Activated naive CD4-positive, alpha-beta T cell treated with anti-CD3 and anti-CD28 coated beads, Interleukin-2, amount 50 U/mL, for 72 hours (primary cell): ENCODE measurements around the gene TMEM17. TPM values are rescaled to one million over a fixed set of nuclear protein-coding genes. Genes with fewer than 3 reads are reported as not detected.

Experiments
- ATAC-seq, 2 donors: fragments of 150-1000 bp; cut with Tn5 transposase; 2 replicates each; pipeline ENCODE4 v1.10.0; 2021; ENCODE audit warnings: mild to moderate bottlenecking in 2 of 2, moderate library complexity in 2 of 2
- DNase-seq, 2 donors: peaks; one replicate each; pipeline ENCODE4 v3.0.0; 2021 to 2022; ENCODE audit warnings: low spot score in 2 of 2
- H3K27ac Mint-ChIP-seq, 2 donors: one replicate each; pipeline ENCODE4 v1.8.0; 2022; ENCODE audit warnings: mild to moderate bottlenecking in 2 of 2, mixed read lengths in 2 of 2
- H3K36me3 Mint-ChIP-seq, 2 donors: one replicate each; pipeline ENCODE4 v1.8.0; 2022; ENCODE audit warnings: mixed read lengths in 2 of 2
- H3K9me3 Mint-ChIP-seq, 2 donors: one replicate each; pipeline ENCODE4 v1.8.0; 2022; ENCODE audit warnings: mixed read lengths in 2 of 2
- total RNA-seq, 2 donors: library from RNA; stranded (reverse); gene quantifications; one replicate each; pipeline ENCODE4 v1.2.3, GENCODE V29; 2022

TMEM17 gene
- total RNA-seq, 2 donors from 2014 or later, result not detected

- H3K9me3 Mint-ChIP-seq, result no peaks in the 10 kb centered on the region
- no peak for DNase-seq
- no peak overlapping the region for H3K27ac Mint-ChIP-seq
- no peaks in the 10 kb centered on the region for H3K36me3 Mint-ChIP-seq
- no peak for ATAC-seq
Observed at GRCh38 chr2:62465741-62466502, 40.1 kb downstream of the TMEM17 start.

GRCh38 chr2:62465039-62465740 lies 40.8 kb downstream of the TMEM17 start:
- ATAC-seq, result no peak
- Mint-ChIP-seq H3K9me3 (no peaks in the 10 kb centered on the region), H3K27ac (no peak overlapping the region), H3K36me3 (no peaks in the 10 kb centered on the region)
- DNase-seq, result no peak

GRCh38 chr2:62464221-62465007 lies 41.6 kb downstream of the TMEM17 start:
- DNase-seq (no peak), ATAC-seq (no peak)
- no peaks in the 10 kb centered on the region for H3K9me3 Mint-ChIP-seq
- H3K36me3 Mint-ChIP-seq, result no peaks in the 10 kb centered on the region
- no peak overlapping the region for H3K27ac Mint-ChIP-seq

- no peak for ATAC-seq
- no peaks in the 10 kb centered on the region for H3K36me3 Mint-ChIP-seq
- no peaks in the 10 kb centered on the region for H3K9me3 Mint-ChIP-seq
- no peak overlapping the region for H3K27ac Mint-ChIP-seq
- no peak for DNase-seq
Observed at GRCh38 chr2:62462211-62462610, 43.8 kb downstream of the TMEM17 start.

GRCh38 chr2:62461707-62462106 lies 44.3 kb downstream of the TMEM17 start:
- DNase-seq (no peak), ATAC-seq (no peak)
- no peaks in the 10 kb centered on the region for H3K36me3 Mint-ChIP-seq
- no peaks in the 10 kb centered on the region for H3K9me3 Mint-ChIP-seq
- no peak overlapping the region for H3K27ac Mint-ChIP-seq

GRCh38 chr2:62461017-62461553 lies 44.9 kb downstream of the TMEM17 start:
- Mint-ChIP-seq H3K27ac (no peak overlapping the region), H3K9me3 (no peaks in the 10 kb centered on the region), H3K36me3 (no peaks in the 10 kb centered on the region)
- ATAC-seq (no peak), DNase-seq (no peak)

- ATAC-seq, result no peak
- no peaks in the 10 kb centered on the region for H3K36me3 Mint-ChIP-seq
- no peak overlapping the region for H3K27ac Mint-ChIP-seq
- no peak for DNase-seq
- H3K9me3 Mint-ChIP-seq, result no peaks in the 10 kb centered on the region
Observed at GRCh38 chr2:62460175-62460574, 45.8 kb downstream of the TMEM17 start.

- Mint-ChIP-seq H3K9me3 (no peaks in the 10 kb centered on the region), H3K36me3 (no peaks in the 10 kb centered on the region), H3K27ac (no peak overlapping the region)
- no peak for ATAC-seq
- DNase-seq, result no peak
Observed at GRCh38 chr2:62459672-62460071, 46.3 kb downstream of the TMEM17 start.

GRCh38 chr2:62459106-62459505 lies 46.9 kb downstream of the TMEM17 start:
- no peaks in the 10 kb centered on the region for H3K36me3 Mint-ChIP-seq
- H3K27ac Mint-ChIP-seq, result no peak overlapping the region
- no peaks in the 10 kb centered on the region for H3K9me3 Mint-ChIP-seq
- ATAC-seq (no peak), DNase-seq (no peak)

GRCh38 chr2:62458671-62459081 lies 47.3 kb downstream of the TMEM17 start:
- H3K9me3 Mint-ChIP-seq, result no peaks in the 10 kb centered on the region
- H3K27ac Mint-ChIP-seq, result no peak overlapping the region
- H3K36me3 Mint-ChIP-seq, result no peaks in the 10 kb centered on the region
- ATAC-seq, result no peak
- no peak for DNase-seq

- H3K27ac Mint-ChIP-seq, result no peak overlapping the region
- ATAC-seq, result no peak
- no peaks in the 10 kb centered on the region for H3K9me3 Mint-ChIP-seq
Observed at GRCh38 chr2:62458206-62458641, 47.8 kb downstream of the TMEM17 start.

GRCh38 chr2:62457556-62457955 lies 48.4 kb downstream of the TMEM17 start:
- no peak for ATAC-seq
- Mint-ChIP-seq H3K9me3 (no peaks in the 10 kb centered on the region), H3K27ac (no peak overlapping the region), H3K36me3 (no peaks in the 10 kb centered on the region)
- no peak for DNase-seq

More at GRCh38 chr2:62458206-62458641, 47.8 kb downstream of the TMEM17 start:
- no peak for DNase-seq
- H3K36me3 Mint-ChIP-seq, result no peaks in the 10 kb centered on the region

- peak; percentile 87 to 94 for ATAC-seq
- no peaks in the 10 kb centered on the region for H3K36me3 Mint-ChIP-seq
- DNase-seq, result peak; percentile 70 to 85
- H3K9me3 Mint-ChIP-seq, result no peaks in the 10 kb centered on the region
- H3K27ac Mint-ChIP-seq, result no peak overlapping the region
Observed at GRCh38 chr2:62456721-62457539, 49.1 kb downstream of the TMEM17 start.

GRCh38 chr2:62455957-62456692 lies 49.9 kb downstream of the TMEM17 start:
- DNase-seq, result no peak
- no peak for ATAC-seq
- no peaks in the 10 kb centered on the region for H3K9me3 Mint-ChIP-seq
- H3K27ac Mint-ChIP-seq, result no peak overlapping the region
- no peaks in the 10 kb centered on the region for H3K36me3 Mint-ChIP-seq

- Mint-ChIP-seq H3K9me3 (no peaks in the 10 kb centered on the region), H3K36me3 (no peaks in the 10 kb centered on the region), H3K27ac (no peak overlapping the region)
- DNase-seq, result no peak
- no peak for ATAC-seq
Observed at GRCh38 chr2:62453955-62454354, 52.0 kb downstream of the TMEM17 start.
